BLaER1 treated with 17β-estradiol and CSF1 and Interleukin-3, amounts not matched to agents 10 nM and 100 nM (cell line): ENCODE results near the gene ATXN1L.
"Not testable (repeated sequence)": the region's sequence is repeated elsewhere in the genome, so short reads cannot be mapped to it uniquely, and the experiment has no call there.

ENCODE experiments used
- H3K27ac ChIP-seq, 11 experiments: shearing (Covaris generic); formaldehyde crosslinking; 2 replicates each; pipeline ENCODE4 v1.8.1; 2022
- H3K27me3 ChIP-seq, 11 experiments: shearing (Covaris generic); formaldehyde crosslinking; 2 replicates each; pipeline ENCODE4 v1.8.1; 2022
- H3K36me3 ChIP-seq, 11 experiments: shearing (Covaris generic); formaldehyde crosslinking; 2 replicates each; pipeline ENCODE4 v1.8.1; 2022
- H3K4me1 ChIP-seq, 10 experiments: shearing (Covaris generic); formaldehyde crosslinking; 2 replicates each; pipeline ENCODE4 v1.8.1; 2022
- H3K4me2 ChIP-seq, 11 experiments: shearing (Covaris generic); formaldehyde crosslinking; 2 replicates each; pipeline ENCODE4 v1.8.1; 2022
- H3K4me3 ChIP-seq, 10 experiments: shearing (Covaris generic); formaldehyde crosslinking; 2 replicates each; pipeline ENCODE4 v1.8.1; 2022
- H3K9ac ChIP-seq, 11 experiments: shearing (Covaris generic); formaldehyde crosslinking; 2 replicates each; pipeline ENCODE4 v1.8.1; 2022
- H3K9me3 ChIP-seq, 11 experiments: shearing (Covaris generic); formaldehyde crosslinking; replicated peaks in 1 of 11; 2 replicates each; pipeline ENCODE4 v1.8.1; 2022
- H4K20me1 ChIP-seq, 11 experiments: shearing (Covaris generic); formaldehyde crosslinking; 2 replicates each; pipeline ENCODE4 v1.8.1; 2022
- Cebpa-rat ChIP-seq, 11 experiments: shearing (Covaris generic); IDR thresholded peaks; 2 replicates each; pipeline ENCODE4 v1.8.1; 2022

ATXN1L gene

DNA sequence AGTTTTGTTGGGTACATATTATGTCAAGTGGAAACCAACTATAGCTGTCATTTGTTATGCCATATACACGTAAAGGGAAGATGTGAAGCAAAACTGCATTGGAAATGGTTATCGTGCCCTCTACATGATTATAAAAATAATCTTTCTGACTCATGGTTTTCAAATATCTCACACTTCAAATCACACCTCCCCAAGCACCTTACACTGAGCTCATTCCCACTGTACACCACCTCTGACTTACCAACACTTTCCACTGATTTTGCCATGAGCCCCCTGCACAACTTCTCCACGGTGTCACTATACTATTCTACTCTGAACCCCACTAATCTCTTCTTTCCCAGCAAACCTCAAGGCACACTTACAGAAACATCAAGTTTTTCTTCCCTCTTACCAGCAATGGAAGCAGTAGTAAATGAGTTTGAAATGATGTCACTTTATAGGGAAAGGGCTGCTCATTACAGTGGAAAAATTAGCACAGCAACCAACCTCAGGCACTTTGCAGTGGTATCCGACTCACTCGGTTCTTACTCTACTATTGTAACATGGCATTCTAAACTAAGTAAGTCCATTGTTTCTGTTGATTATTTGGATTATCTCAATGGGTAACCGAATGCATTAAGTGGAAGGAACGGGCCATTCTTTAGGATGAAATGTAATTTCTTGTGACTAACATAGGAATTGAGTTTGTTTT, 19.5 kb downstream of the ATXN1L start:
- Histone ChIP-seq H3K4me3 (no peak overlapping the region), H4K20me1 (peaks cover 0 to 22% (median 5%) of the 10 kb centered on the region in 11 experiments; a peak in 9 of 22 replicates), H3K27ac (no peak overlapping the region), H3K4me2 (no peak overlapping the region), H3K36me3 (peaks cover 71 to 100% (median 95%) of the 10 kb centered on the region in 11 experiments), H3K27me3 (no peaks in the 10 kb centered on the region), H3K4me1 (0 out of 20 replicates have a peak, but pooled peaks cover 0 to under 1% (median 0%) of the 10 kb centered on the region in 10 experiments), H3K9me3 (no peaks in the 10 kb centered on the region), H3K9ac (no peak overlapping the region)
- no peak for TF ChIP-seq Cebpa-rat (IDR thresholded peaks at IDR 0.05)

DNA sequence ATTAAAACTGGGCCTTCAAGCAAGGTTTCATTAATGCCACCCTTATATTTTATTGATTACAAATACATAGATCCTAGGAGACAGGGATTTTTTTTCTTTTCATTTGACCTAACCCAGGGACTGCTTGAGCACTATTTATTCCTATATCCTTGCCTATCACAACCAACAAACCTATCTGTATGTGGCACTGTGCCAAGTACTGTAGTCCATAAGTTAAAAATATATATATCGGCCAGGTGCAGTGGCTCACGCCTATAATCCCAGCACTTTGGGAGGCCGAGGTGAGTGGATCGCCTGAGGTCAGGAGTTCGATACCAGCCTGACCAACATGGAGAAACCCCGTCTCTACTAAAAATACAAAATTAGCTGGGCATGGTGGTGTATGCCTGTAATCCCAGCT, 21.4 kb downstream of the ATXN1L start:
- H3K4me2 ChIP-seq, H3K9ac ChIP-seq, H3K9me3 ChIP-seq, H3K27me3 ChIP-seq, H3K4me1 ChIP-seq, H3K27ac ChIP-seq, H3K4me3 ChIP-seq: not testable (repeated sequence)
- Histone ChIP-seq H4K20me1 (peaks cover 0 to 11% (median 0%) of the 10 kb centered on the region in 11 experiments; a peak in 4 of 22 replicates), H3K36me3 (peaks cover 55 to 100% (median 94%) of the 10 kb centered on the region in 11 experiments)

DNA sequence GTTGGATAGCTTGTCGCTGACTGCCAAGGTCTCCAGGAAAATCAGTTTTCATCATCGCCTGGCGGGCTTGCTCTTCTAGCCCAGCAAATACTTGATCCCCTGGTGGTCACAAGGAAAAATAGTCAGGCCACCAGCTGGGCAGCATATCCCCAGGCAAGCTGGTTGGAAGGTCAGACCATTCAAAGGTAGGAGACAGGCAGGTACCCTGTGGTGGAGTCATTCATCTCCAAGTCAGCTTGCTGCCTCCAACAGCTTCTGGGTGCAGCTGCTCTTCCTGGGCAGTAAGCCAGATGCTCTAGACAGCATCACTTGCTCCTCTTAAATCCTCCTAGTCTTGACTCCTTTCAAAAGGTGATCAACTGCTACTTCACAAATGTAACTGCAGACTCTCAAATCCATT, 22.2 kb downstream of the ATXN1L start:
- Histone ChIP-seq H3K4me1 (peaks cover 0 to 5% (median 0%) of the 10 kb centered on the region in 10 experiments; a peak in 1 of 20 replicates), H3K27me3 (no peaks in the 10 kb centered on the region), H3K36me3 (peaks cover 47 to 98% (median 90%) of the 10 kb centered on the region in 11 experiments), H3K4me2 (no peak overlapping the region), H3K9ac (no peak overlapping the region), H4K20me1 (peaks cover 0 to 11% (median 0%) of the 10 kb centered on the region in 11 experiments; a peak in 4 of 22 replicates), H3K9me3 (no peaks in the 10 kb centered on the region), H3K4me3 (no peak overlapping the region), H3K27ac (no peak overlapping the region)
- TF ChIP-seq Cebpa-rat (IDR thresholded peaks at IDR 0.05) = no peak

DNA sequence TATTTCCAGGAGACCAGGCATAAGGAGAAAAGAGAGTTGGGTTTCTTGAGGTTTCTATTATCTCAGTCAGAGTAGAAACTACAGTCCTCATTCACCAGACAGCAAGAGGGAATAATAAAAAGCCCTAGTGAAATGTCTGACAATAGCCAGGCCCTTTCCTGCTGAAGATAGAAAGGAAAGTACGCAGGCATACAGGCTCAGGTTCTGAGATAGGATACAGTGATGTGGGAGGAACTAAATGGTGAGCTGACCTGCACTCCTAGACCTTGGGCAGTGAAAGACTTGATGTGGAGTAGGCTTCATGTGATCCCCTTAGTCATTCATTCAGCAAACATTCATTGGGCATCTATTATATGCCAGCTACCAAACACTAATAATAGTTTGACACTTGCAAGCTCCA, 23.3 kb downstream of the ATXN1L start:
- Histone ChIP-seq H3K4me2 (no peak overlapping the region), H3K27ac (no peak overlapping the region), H3K9ac (no peak overlapping the region), H3K27me3 (no peaks in the 10 kb centered on the region), H3K9me3 (no peaks in the 10 kb centered on the region), H3K4me1 (peaks cover 0 to 6% (median 0%) of the 10 kb centered on the region in 10 experiments; a peak in 1 of 20 replicates), H3K36me3 (peaks cover 36 to 89% (median 81%) of the 10 kb centered on the region in 11 experiments), H4K20me1 (peaks cover 0 to 11% (median 0%) of the 10 kb centered on the region in 11 experiments; a peak in 4 of 22 replicates), H3K4me3 (no peak overlapping the region)
- no peak for TF ChIP-seq Cebpa-rat (IDR thresholded peaks at IDR 0.05)

DNA sequence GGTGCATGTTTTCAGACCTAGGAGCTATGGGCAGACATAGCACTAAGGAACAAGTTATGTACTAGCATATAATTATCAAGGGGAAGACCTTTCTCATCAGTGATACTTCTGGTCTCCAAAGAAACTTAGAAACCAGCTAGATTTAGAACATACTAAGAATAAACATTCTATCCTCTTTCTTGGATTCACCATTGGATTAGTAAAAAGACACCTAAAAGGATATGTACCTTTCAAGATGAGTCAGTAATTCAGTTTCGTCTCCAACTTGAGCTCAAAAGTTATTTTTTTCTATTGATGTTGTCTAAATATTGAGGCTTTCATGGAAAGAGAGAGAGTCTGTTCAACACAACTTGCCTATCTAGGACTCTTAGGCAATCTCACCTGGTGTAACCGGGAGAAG, 25.0 kb downstream of the ATXN1L start:
- Histone ChIP-seq H3K9me3 (no peaks in the 10 kb centered on the region), H3K4me3 (no peak overlapping the region), H4K20me1 (peaks cover 0 to 11% (median 0%) of the 10 kb centered on the region in 11 experiments; a peak in 4 of 22 replicates), H3K4me1 (peaks cover 0 to 6% (median 0%) of the 10 kb centered on the region in 10 experiments; a peak in 1 of 20 replicates), H3K27me3 (no peaks in the 10 kb centered on the region), H3K36me3 (peaks cover 34 to 89% (median 78%) of the 10 kb centered on the region in 11 experiments), H3K27ac (no peak overlapping the region), H3K4me2 (no peak overlapping the region), H3K9ac (no peak overlapping the region)
- no peak for TF ChIP-seq Cebpa-rat (IDR thresholded peaks at IDR 0.05)

DNA sequence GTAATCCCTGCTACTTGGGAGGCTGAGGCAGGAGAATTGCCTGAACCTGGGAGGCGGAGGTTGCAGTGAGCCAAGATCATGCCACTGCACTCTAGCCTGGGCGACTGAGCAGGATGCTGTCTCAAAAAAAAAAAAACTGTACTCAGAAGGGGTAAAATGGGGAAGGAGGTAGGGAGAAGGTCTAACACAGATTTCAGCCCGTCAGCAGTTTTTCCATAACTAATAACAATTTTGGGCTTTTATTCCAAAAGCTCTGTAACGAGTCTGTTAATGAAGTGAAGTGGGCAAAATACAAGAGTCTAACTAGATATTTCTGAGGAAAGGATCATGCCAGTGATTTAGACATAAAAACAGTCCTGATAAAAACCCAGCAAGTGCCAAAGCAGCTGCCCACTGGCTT, 27.4 kb downstream of the ATXN1L start:
- no peak for TF ChIP-seq Cebpa-rat (IDR thresholded peaks at IDR 0.05)

DNA sequence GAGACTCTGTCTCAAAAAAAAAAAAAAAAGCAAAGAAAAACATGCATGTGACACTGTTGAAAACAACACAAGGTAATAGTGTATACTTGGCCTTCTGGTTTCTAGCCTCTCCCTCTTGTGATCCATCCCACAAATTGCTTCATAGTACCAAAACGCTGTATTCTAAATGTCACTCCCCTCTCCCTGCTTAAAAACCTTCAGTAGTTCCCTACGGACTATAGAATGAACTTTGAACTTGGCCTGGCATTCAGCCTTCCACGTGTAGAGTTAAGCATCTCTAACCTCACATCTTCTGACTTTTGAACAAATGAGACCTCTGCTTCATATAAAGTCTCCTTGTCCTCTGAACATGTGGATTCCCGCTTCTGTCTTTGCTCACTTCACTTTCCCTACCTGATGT, 33.1 kb downstream of the ATXN1L start:
- Histone ChIP-seq H3K4me2 (peak overlapping the region in 8 of 11 experiments; percentile 88 to 96 (median 94); a peak in 10 of 22 replicates), H3K4me1 (peaks cover 42 to 48% (median 45%) of the 10 kb centered on the region in 10 experiments), H3K9ac (peak overlapping the region in 2 of 11 experiments; percentile 13 to 71; a peak in 2 of 22 replicates), H3K36me3 (peaks cover 40 to 58% (median 54%) of the 10 kb centered on the region in 11 experiments), H4K20me1 (peaks cover 0 to 26% (median 15%) of the 10 kb centered on the region in 11 experiments; a peak in 11 of 22 replicates), H3K27ac (peak overlapping the region in 2 of 11 experiments; percentile 72 to 78; a peak in 1 of 22 replicates), H3K27me3 (no peaks in the 10 kb centered on the region), H3K9me3 (no peaks in the 10 kb centered on the region), H3K4me3 (no peak overlapping the region)
- no peak for TF ChIP-seq Cebpa-rat (IDR thresholded peaks at IDR 0.05)

More for the DNA sequence above, 27.4 kb downstream of the ATXN1L start:
- H3K4me1 ChIP-seq = peaks cover 0 to 6% (median 0%) of the 10 kb centered on the region in 10 experiments; a peak in 1 of 20 replicates
- peaks cover 36 to 88% (median 77%) of the 10 kb centered on the region in 11 experiments for H3K36me3 ChIP-seq
- no peak overlapping the region for H3K4me2 ChIP-seq
- H3K4me3 ChIP-seq = no peak overlapping the region
- no peak overlapping the region for H3K9ac ChIP-seq
- H4K20me1 ChIP-seq = peaks cover 0 to 8% (median 0%) of the 10 kb centered on the region in 11 experiments; a peak in 4 of 22 replicates
- no peaks in the 10 kb centered on the region for H3K9me3 ChIP-seq
- no peaks in the 10 kb centered on the region for H3K27me3 ChIP-seq
- no peak overlapping the region for H3K27ac ChIP-seq

DNA sequence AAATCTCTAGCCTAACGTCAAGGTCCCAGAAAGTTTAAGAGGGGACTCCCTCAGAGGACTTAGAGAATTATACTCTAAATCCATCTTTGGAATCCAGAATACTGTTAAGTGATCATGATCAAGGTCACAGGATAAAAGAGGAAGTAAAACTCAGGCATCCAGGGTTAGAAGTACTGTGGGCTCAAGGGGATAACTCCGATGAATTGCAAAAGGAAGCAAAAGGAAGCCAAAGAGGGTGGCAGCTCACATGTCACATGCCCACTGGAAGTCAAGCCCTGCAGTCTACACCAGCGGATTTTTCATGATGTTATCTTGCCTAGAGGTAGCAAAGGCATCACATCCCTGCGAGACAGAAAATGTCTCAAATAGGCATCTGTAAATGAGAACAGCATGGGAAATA, 34.4 kb downstream of the ATXN1L start:
- peaks cover 0 to 31% (median 15%) of the 10 kb centered on the region in 11 experiments; a peak in 11 of 22 replicates for H4K20me1 ChIP-seq
- peak overlapping the region in 9 of 11 experiments; percentile 49 to 78 (median 72); a peak in 18 of 22 replicates for H3K27ac ChIP-seq
- H3K9me3 ChIP-seq = no peaks in the 10 kb centered on the region
- TF ChIP-seq Cebpa-rat (IDR thresholded peaks at IDR 0.05) = no peak
- peak overlapping the region; percentile 88 to 98 (median 92) for H3K4me2 ChIP-seq
- peak overlapping the region in 8 of 10 experiments; percentile 20 to 96 (median 47); a peak in 8 of 20 replicates for H3K4me3 ChIP-seq
- peaks cover 32 to 45% (median 43%) of the 10 kb centered on the region in 11 experiments for H3K36me3 ChIP-seq
- no peaks in the 10 kb centered on the region for H3K27me3 ChIP-seq
- H3K4me1 ChIP-seq = peaks cover 49 to 58% (median 52%) of the 10 kb centered on the region in 10 experiments
- peak overlapping the region in 9 of 11 experiments; percentile 27 to 73 (median 56); a peak in 17 of 22 replicates for H3K9ac ChIP-seq
